ENCODE measurements around the gene PCDHAC2.

PCDHAC2 gene

GRCh38 chr5:140926443-140927227 lies 39.6 kb upstream of the PCDHAC2 start:
- Histone ChIP-seq H3F3A (ENCODE audit: insufficient read depth) (no peaks in the 10 kb centered on the region), H3K27ac (ENCODE audit: low read depth, low read length) (no peak overlapping the region), H3K36me3 (ENCODE audit: low read length) (no peaks in the 10 kb centered on the region), H4K20me1 (ENCODE audit: low read depth, low read length) (no peaks in the 10 kb centered on the region), H3K4me3 (ENCODE audit: insufficient read depth, low read length, poor library complexity, severe bottlenecking) (no peak overlapping the region), H3K9ac (ENCODE audit: low read length) (no peak overlapping the region), H2AFZ (ENCODE audit: low read depth, low read length, severe bottlenecking) (no peak overlapping the region), H3K4me2 (ENCODE audit: low read depth, low read length, poor library complexity, severe bottlenecking) (no peak overlapping the region), H3K27me3 (ENCODE audit: low read length) (no peaks in the 10 kb centered on the region), H3K9me2 (replicated peaks; ENCODE audit: insufficient read depth, low read length) (no peaks in the 10 kb centered on the region), H3K79me2 (ENCODE audit: insufficient read depth, low read length) (no peaks in the 10 kb centered on the region), H3K9me3 (ENCODE audit: insufficient read depth, low read length) (no peaks in the 10 kb centered on the region)
- no peak for TF ChIP-seq EZH2phosphoT487 (conservative IDR thresholded peaks at IDR 0.05; ENCODE audit: low read length)
- TF ChIP-seq CTCF (IDR thresholded peaks at IDR 0.05; ENCODE audit: insufficient read depth, low read length, poor library complexity, severe bottlenecking) = no peak

GRCh38 chr5:140927228-140927573 lies 39.1 kb upstream of the PCDHAC2 start:
- Histone ChIP-seq H3K27me3 (ENCODE audit: low read length) (no peaks in the 10 kb centered on the region), H3F3A (ENCODE audit: insufficient read depth) (no peaks in the 10 kb centered on the region), H2AFZ (ENCODE audit: low read depth, low read length, severe bottlenecking) (no peak overlapping the region), H3K36me3 (ENCODE audit: low read length) (no peaks in the 10 kb centered on the region), H3K9ac (ENCODE audit: low read length) (no peak overlapping the region), H4K20me1 (ENCODE audit: low read depth, low read length) (no peaks in the 10 kb centered on the region), H3K4me2 (ENCODE audit: low read depth, low read length, poor library complexity, severe bottlenecking) (no peak overlapping the region), H3K9me3 (ENCODE audit: insufficient read depth, low read length) (no peaks in the 10 kb centered on the region), H3K27ac (ENCODE audit: low read depth, low read length) (no peak overlapping the region), H3K9me2 (replicated peaks; ENCODE audit: insufficient read depth, low read length) (no peaks in the 10 kb centered on the region), H3K4me3 (ENCODE audit: insufficient read depth, low read length, poor library complexity, severe bottlenecking) (no peak overlapping the region), H3K79me2 (ENCODE audit: insufficient read depth, low read length) (no peaks in the 10 kb centered on the region)
- TF ChIP-seq CTCF (IDR thresholded peaks at IDR 0.05; ENCODE audit: insufficient read depth, low read length, poor library complexity, severe bottlenecking) (no peak), EZH2phosphoT487 (conservative IDR thresholded peaks at IDR 0.05; ENCODE audit: low read length) (no peak)

GRCh38 chr5:140934964-140935606 lies 31.2 kb upstream of the PCDHAC2 start:
- Histone ChIP-seq H3K9me3 (ENCODE audit: insufficient read depth, low read length) (no peaks in the 10 kb centered on the region), H3K79me2 (ENCODE audit: insufficient read depth, low read length) (no peaks in the 10 kb centered on the region), H3K9me2 (replicated peaks; ENCODE audit: insufficient read depth, low read length) (no peaks in the 10 kb centered on the region), H4K20me1 (ENCODE audit: low read depth, low read length) (no peaks in the 10 kb centered on the region), H3F3A (ENCODE audit: insufficient read depth) (no peaks in the 10 kb centered on the region), H3K4me2 (ENCODE audit: low read depth, low read length, poor library complexity, severe bottlenecking) (no peak overlapping the region), H2AFZ (ENCODE audit: low read depth, low read length, severe bottlenecking) (no peak overlapping the region), H3K9ac (ENCODE audit: low read length) (no peak overlapping the region), H3K36me3 (ENCODE audit: low read length) (no peaks in the 10 kb centered on the region), H3K4me3 (ENCODE audit: insufficient read depth, low read length, poor library complexity, severe bottlenecking) (no peak overlapping the region), H3K27ac (ENCODE audit: low read depth, low read length) (no peak overlapping the region), H3K27me3 (ENCODE audit: low read length) (no peaks in the 10 kb centered on the region)
- TF ChIP-seq EZH2phosphoT487 (conservative IDR thresholded peaks at IDR 0.05; ENCODE audit: low read length) (no peak), CTCF (IDR thresholded peaks at IDR 0.05; ENCODE audit: insufficient read depth, low read length, poor library complexity, severe bottlenecking) (no peak)

Measured in SU-DHL-6 (cell line).